ENCODE data around the gene MYCN.
"Not testable (repeated sequence)": the region's sequence is repeated elsewhere in the genome, so short reads cannot be mapped to it uniquely, and the experiment has no call there.

MYCN gene

GRCh38 chr2:15953891-15954680 is 13.7 kb downstream of the MYCN start:
- no peak overlapping the region for H3K9ac ChIP-seq (ENCODE audit: low read length)

GRCh38 chr2:15954761-15955160 is 14.4 kb downstream of the MYCN start:
- no peak overlapping the region for H3K4me3 ChIP-seq (ENCODE audit: low read length)
- no peaks in the 10 kb centered on the region for H3K4me1 ChIP-seq (ENCODE audit: control insufficient read depth, insufficient read depth, low read length)
- H3K27me3 ChIP-seq (ENCODE audit: control insufficient read depth, insufficient read depth, low read length), result no peaks in the 10 kb centered on the region
- no peak overlapping the region for H3K27ac ChIP-seq (ENCODE audit: low read depth, low read length)
- no peaks in the 10 kb centered on the region for H3K36me3 ChIP-seq (ENCODE audit: control insufficient read depth, insufficient read depth, low read length)
- no peak overlapping the region for H3K9ac ChIP-seq (ENCODE audit: low read length)

More at GRCh38 chr2:15953891-15954680, 13.7 kb downstream of the MYCN start:
- Histone ChIP-seq H3K27ac (ENCODE audit: low read depth, low read length) (no peak overlapping the region), H3K36me3 (ENCODE audit: control insufficient read depth, insufficient read depth, low read length) (no peaks in the 10 kb centered on the region), H3K4me1 (ENCODE audit: control insufficient read depth, insufficient read depth, low read length) (no peaks in the 10 kb centered on the region), H3K27me3 (ENCODE audit: control insufficient read depth, insufficient read depth, low read length) (no peaks in the 10 kb centered on the region), H3K4me3 (ENCODE audit: low read length) (no peak overlapping the region)

- H3K4me1 ChIP-seq (ENCODE audit: control insufficient read depth, insufficient read depth, low read length), result no peaks in the 10 kb centered on the region
- no peaks in the 10 kb centered on the region for H3K27me3 ChIP-seq (ENCODE audit: control insufficient read depth, insufficient read depth, low read length)
- H3K36me3 ChIP-seq (ENCODE audit: control insufficient read depth, insufficient read depth, low read length), result no peaks in the 10 kb centered on the region
- H3K4me3 ChIP-seq (ENCODE audit: low read length), result no peak overlapping the region
- no peak overlapping the region for H3K27ac ChIP-seq (ENCODE audit: low read depth, low read length)
- no peak overlapping the region for H3K9ac ChIP-seq (ENCODE audit: low read length)
These were observed 15.1 kb downstream of the MYCN start for GRCh38 chr2:15955232-15955988.

- Histone ChIP-seq H3K27me3 (ENCODE audit: control insufficient read depth, insufficient read depth, low read length) (no peaks in the 10 kb centered on the region), H3K4me3 (ENCODE audit: low read length) (no peak overlapping the region), H3K27ac (ENCODE audit: low read depth, low read length) (no peak overlapping the region), H3K9ac (ENCODE audit: low read length) (no peak overlapping the region), H3K4me1 (ENCODE audit: control insufficient read depth, insufficient read depth, low read length) (no peaks in the 10 kb centered on the region), H3K36me3 (ENCODE audit: control insufficient read depth, insufficient read depth, low read length) (no peaks in the 10 kb centered on the region)
These were observed 15.9 kb downstream of the MYCN start for GRCh38 chr2:15956230-15956629.

- Histone ChIP-seq H3K27ac (ENCODE audit: low read depth, low read length) (no peak overlapping the region), H3K4me3 (ENCODE audit: low read length) (no peak overlapping the region), H3K9ac (ENCODE audit: low read length) (no peak overlapping the region), H3K36me3 (ENCODE audit: control insufficient read depth, insufficient read depth, low read length) (no peaks in the 10 kb centered on the region), H3K27me3 (ENCODE audit: control insufficient read depth, insufficient read depth, low read length) (no peaks in the 10 kb centered on the region), H3K4me1 (ENCODE audit: control insufficient read depth, insufficient read depth, low read length) (no peaks in the 10 kb centered on the region)
These were observed 16.7 kb downstream of the MYCN start for GRCh38 chr2:15956751-15957736.

- H3K36me3 ChIP-seq (ENCODE audit: control insufficient read depth, insufficient read depth, low read length), result no peaks in the 10 kb centered on the region
- H3K4me3 ChIP-seq (ENCODE audit: low read length), result no peak overlapping the region
- no peak overlapping the region for H3K9ac ChIP-seq (ENCODE audit: low read length)
- no peak overlapping the region for H3K27ac ChIP-seq (ENCODE audit: low read depth, low read length)
- H3K27me3 ChIP-seq (ENCODE audit: control insufficient read depth, insufficient read depth, low read length), result no peaks in the 10 kb centered on the region
- no peaks in the 10 kb centered on the region for H3K4me1 ChIP-seq (ENCODE audit: control insufficient read depth, insufficient read depth, low read length)
These were observed 17.7 kb downstream of the MYCN start for GRCh38 chr2:15957881-15958713.

GRCh38 chr2:15959331-15960153 is 19.2 kb downstream of the MYCN start:
- no peaks in the 10 kb centered on the region for H3K36me3 ChIP-seq (ENCODE audit: control insufficient read depth, insufficient read depth, low read length)
- H3K27ac ChIP-seq (ENCODE audit: low read depth, low read length), result no peak overlapping the region
- H3K27me3 ChIP-seq (ENCODE audit: control insufficient read depth, insufficient read depth, low read length), result no peaks in the 10 kb centered on the region
- no peaks in the 10 kb centered on the region for H3K4me1 ChIP-seq (ENCODE audit: control insufficient read depth, insufficient read depth, low read length)
- no peak overlapping the region for H3K9ac ChIP-seq (ENCODE audit: low read length)
- H3K4me3 ChIP-seq (ENCODE audit: low read length), result no peak overlapping the region

GRCh38 chr2:15960154-15960520 is 19.8 kb downstream of the MYCN start:
- not testable (repeated sequence) for H3K4me1 ChIP-seq (ENCODE audit: control insufficient read depth, insufficient read depth, low read length); H3K27ac ChIP-seq (ENCODE audit: low read depth, low read length); H3K4me3 ChIP-seq (ENCODE audit: low read length); H3K36me3 ChIP-seq (ENCODE audit: control insufficient read depth, insufficient read depth, low read length); H3K27me3 ChIP-seq (ENCODE audit: control insufficient read depth, insufficient read depth, low read length); H3K9ac ChIP-seq (ENCODE audit: low read length)

- not testable (repeated sequence) for H3K27ac ChIP-seq (ENCODE audit: low read depth, low read length); H3K4me1 ChIP-seq (ENCODE audit: control insufficient read depth, insufficient read depth, low read length); H3K4me3 ChIP-seq (ENCODE audit: low read length); H3K27me3 ChIP-seq (ENCODE audit: control insufficient read depth, insufficient read depth, low read length); H3K36me3 ChIP-seq (ENCODE audit: control insufficient read depth, insufficient read depth, low read length); H3K9ac ChIP-seq (ENCODE audit: low read length)
These were observed 23.0 kb downstream of the MYCN start for GRCh38 chr2:15963109-15963976.

- Histone ChIP-seq H3K4me3 (ENCODE audit: low read length) (no peak overlapping the region), H3K27me3 (ENCODE audit: control insufficient read depth, insufficient read depth, low read length) (no peaks in the 10 kb centered on the region)
These were observed 23.8 kb downstream of the MYCN start for GRCh38 chr2:15963977-15964670.

More at GRCh38 chr2:15963977-15964670, 23.8 kb downstream of the MYCN start:
- Histone ChIP-seq H3K4me1 (ENCODE audit: control insufficient read depth, insufficient read depth, low read length) (no peaks in the 10 kb centered on the region), H3K27ac (ENCODE audit: low read depth, low read length) (no peak overlapping the region), H3K36me3 (ENCODE audit: control insufficient read depth, insufficient read depth, low read length) (no peaks in the 10 kb centered on the region), H3K9ac (ENCODE audit: low read length) (no peak overlapping the region)

Measured in rectal smooth muscle tissue (tissue), 1 donor.